H1 (cell line): ENCODE measurements around the gene SDHAF4. TPM values are rescaled to one million over a fixed set of nuclear protein-coding genes. Genes with fewer than 3 reads are reported as not detected.

Experiments
- CTCF ChIA-PET: fragments of 300-600 bp; sonication (Branson Sonifier 250); formaldehyde crosslinking; loops from one replicate; lab custom pipeline; 2021; ENCODE audit not compliant: partially characterized antibody; lab: Charles Lee
- POLR2A ChIA-PET: fragments of 300-600 bp; sonication (Branson Sonifier 250); formaldehyde crosslinking; loops from one replicate; lab custom pipeline; 2021; ENCODE audit warnings: inconsistent platforms; ENCODE audit not compliant: partially characterized antibody; lab: Charles Lee
- DNase-seq, 2 experiments: peaks; one replicate each; pipeline versions ENCODE4 v3.0.0 to v3.0.0-alpha.2; 2010 to 2022; ENCODE audit warnings: low spot score in 2 of 2, low read depth in 1 of 2, mixed read lengths in 1 of 2
- FAIRE-seq: peaks from 2 replicates; lab custom pipeline; 2011; peaks lifted over from hg19 to GRCh38; lab: Jason Lieb, UNC
- H2AFZ ChIP-seq: 2 replicates; pipeline ENCODE4 v1.8.1; 2012; ENCODE audit warnings: low read length, inconsistent platforms
- H2AK5ac ChIP-seq: 2 replicates; pipeline ENCODE4 v1.6.1; 2013; ENCODE audit warnings: low read depth, low read length
- H2BK120ac ChIP-seq: replicated peaks from 2 replicates; pipeline ENCODE3; 2013; ENCODE audit warnings: low read depth, low read length, inconsistent platforms
- H2BK12ac ChIP-seq: 2 replicates; pipeline ENCODE4 v1.6.1; 2013; ENCODE audit warnings: low read depth, low read length
- H2BK15ac ChIP-seq: 2 replicates; pipeline ENCODE4 v1.6.1; 2013; ENCODE audit warnings: low read length
- H2BK20ac ChIP-seq: 2 replicates; pipeline ENCODE4 v1.6.1; 2013; ENCODE audit warnings: low read length
- H2BK5ac ChIP-seq: 2 replicates; pipeline ENCODE4 v1.6.1; 2013; ENCODE audit warnings: low read depth, low read length
- H3K14ac ChIP-seq: 2 replicates; pipeline ENCODE4 v1.6.1; 2013; ENCODE audit warnings: inconsistent platforms; ENCODE audit not compliant: insufficient read length
- H3K18ac ChIP-seq: 2 replicates; pipeline ENCODE4 v1.6.1; 2013; ENCODE audit warnings: low read length; ENCODE audit errors: extremely low read depth
- H3K23ac ChIP-seq: 2 replicates; pipeline ENCODE4 v1.6.1; 2013; ENCODE audit warnings: inconsistent platforms; ENCODE audit not compliant: insufficient read length
- H3K23me2 ChIP-seq: 2 replicates; pipeline ENCODE4 v1.6.1; 2013; ENCODE audit warnings: low read depth, low read length
- H3K27ac ChIP-seq: 2 replicates; pipeline ENCODE4 v1.6.1; 2011; ENCODE audit warnings: low read depth, low read length, inconsistent platforms
- H3K27me3 ChIP-seq, 4 experiments: replicated peaks in 1 of 4; 1 replicate in 1 of 4; 2 replicates in 3 of 4; pipeline versions ENCODE4 v1.6.1 to v1.8.1; 2011 to 2013; ENCODE audit warnings: low read length in 3 of 4, mild to moderate bottlenecking in 3 of 4, inconsistent platforms in 2 of 4, mixed read lengths in 2 of 4, moderate library complexity in 1 of 4; ENCODE audit not compliant: control insufficient read depth in 3 of 4, insufficient read depth in 3 of 4; ENCODE audit errors: extremely low read depth in 1 of 4
- H3K36me3 ChIP-seq, 4 experiments: 2 replicates each; pipeline versions ENCODE4 v1.6.1 to v1.8.1; 2011 to 2013; ENCODE audit warnings: mild to moderate bottlenecking in 4 of 4, low read length in 3 of 4, moderate library complexity in 2 of 4, control low read depth in 1 of 4, inconsistent platforms in 1 of 4; ENCODE audit not compliant: insufficient read depth in 4 of 4, control insufficient read depth in 2 of 4
- H3K4ac ChIP-seq: replicated peaks from 2 replicates; pipeline ENCODE3; 2013; ENCODE audit warnings: low read length, low read depth, mixed read lengths, inconsistent platforms; ENCODE audit not compliant: insufficient read length
- H3K4me1 ChIP-seq, 4 experiments: replicated peaks in 1 of 4; 1 replicate in 1 of 4; 2 replicates in 3 of 4; pipeline versions ENCODE4 v1.6.1 to v1.8.1; 2011 to 2013; ENCODE audit warnings: low read length in 3 of 4, inconsistent platforms in 2 of 4, mixed read lengths in 1 of 4; ENCODE audit not compliant: insufficient read depth in 4 of 4, control insufficient read depth in 3 of 4
- H3K4me2 ChIP-seq, 2 experiments: 2 replicates each; pipeline versions ENCODE4 v1.6.1 to v1.8.1; 2011 to 2013; ENCODE audit warnings: low read depth in 2 of 2, low read length in 2 of 2, control low read depth in 1 of 2, inconsistent platforms in 1 of 2, mild to moderate bottlenecking in 1 of 2; ENCODE audit not compliant: insufficient read depth in 1 of 2
- H3K4me3 ChIP-seq, 4 experiments: fragments of 200-600, 300-600 bp in 1 of 4; sonication (generic), shearing (Covaris generic), sonication (Bioruptor Twin) in 1 of 4; 2 replicates each; pipeline versions ENCODE4 v1.5.1 to v1.8.1; 2011 to 2016; ENCODE audit warnings: low read length in 4 of 4, low read depth in 3 of 4, control low read depth in 2 of 4, inconsistent platforms in 2 of 4, mild to moderate bottlenecking in 2 of 4, mixed read lengths in 1 of 4, moderate library complexity in 1 of 4; ENCODE audit not compliant: insufficient read depth in 2 of 4; ENCODE audit errors: extremely low read depth in 1 of 4
- H3K56ac ChIP-seq: replicated peaks from 2 replicates; pipeline ENCODE3; 2013; ENCODE audit warnings: low read depth, mild to moderate bottlenecking, mixed read lengths, low read length, inconsistent platforms; ENCODE audit not compliant: insufficient read length
- H3K79me1 ChIP-seq: 2 replicates; pipeline ENCODE4 v1.6.1; 2013; ENCODE audit warnings: low read depth, low read length, control low read depth
- H3K79me2 ChIP-seq, 2 experiments: 2 replicates each; pipeline versions ENCODE4 v1.6.1 to v1.8.1; 2012 to 2013; ENCODE audit warnings: low read length in 2 of 2, mild to moderate bottlenecking in 2 of 2, inconsistent platforms in 1 of 2; ENCODE audit not compliant: insufficient read depth in 2 of 2, control insufficient read depth in 1 of 2
- H3K9ac ChIP-seq, 4 experiments: replicated peaks in 1 of 4; 1 replicate in 1 of 4; 2 replicates in 3 of 4; pipeline versions ENCODE4 v1.6.1 to v1.8.1; 2011 to 2013; ENCODE audit warnings: low read depth in 3 of 4, low read length in 3 of 4, control low read depth in 2 of 4, mild to moderate bottlenecking in 2 of 4, moderate library complexity in 2 of 4, inconsistent platforms in 1 of 4; ENCODE audit errors: extremely low read depth in 1 of 4
- H3K9me3 ChIP-seq, 2 experiments: 2 replicates each; pipeline versions ENCODE4 v1.6.1 to v1.8.1; 2012 to 2013; ENCODE audit warnings: mild to moderate bottlenecking in 2 of 2, moderate library complexity in 2 of 2, control low read depth in 1 of 2, inconsistent platforms in 1 of 2, low read depth in 1 of 2, low read length in 1 of 2, mixed read lengths in 1 of 2; ENCODE audit not compliant: insufficient read depth in 2 of 2
- H4K20me1 ChIP-seq, 2 experiments: replicated peaks in 1 of 2; 2 replicates each; pipeline versions ENCODE3 to v1.8.1; 2011 to 2013; ENCODE audit warnings: inconsistent platforms in 2 of 2, low read length in 2 of 2, mild to moderate bottlenecking in 1 of 2; ENCODE audit not compliant: insufficient read depth in 2 of 2, control insufficient read depth in 1 of 2
- H4K5ac ChIP-seq: 2 replicates; pipeline ENCODE4 v1.6.1; 2013; ENCODE audit warnings: low read length, low read depth, mixed read lengths, inconsistent platforms; ENCODE audit not compliant: insufficient read length
- H4K8ac ChIP-seq: 2 replicates; pipeline ENCODE4 v1.8.0; 2013; ENCODE audit warnings: mild to moderate bottlenecking, moderate library complexity, low read length, inconsistent platforms; ENCODE audit not compliant: insufficient read depth; ENCODE audit errors: extremely low read depth
- H4K91ac ChIP-seq: replicated peaks from 2 replicates; pipeline ENCODE3; 2013; ENCODE audit warnings: low read length, mixed read lengths, inconsistent platforms; ENCODE audit not compliant: insufficient read length
- BCL11A ChIP-seq, 2 experiments: IDR thresholded peaks; one replicate each; pipeline ENCODE4 v1.6.1; 2011; ENCODE audit warnings: low read depth in 2 of 2, low read length in 2 of 2, mild to moderate bottlenecking in 2 of 2
- E2F6 ChIP-seq: IDR thresholded peaks from 2 replicates; pipeline ENCODE4 v1.6.1; 2012; ENCODE audit warnings: inconsistent platforms
- HDAC6 ChIP-seq: IDR thresholded peaks from one replicate; pipeline ENCODE4 v1.7.1; 2012; ENCODE audit warnings: low read depth, mild to moderate bottlenecking, inconsistent platforms, low read length, moderate library complexity
- POU5F1 ChIP-seq: IDR thresholded peaks from 2 replicates; pipeline ENCODE4 v1.6.1; 2011; ENCODE audit warnings: low read depth, mild to moderate bottlenecking, low read length, moderate library complexity
- SIN3A ChIP-seq, 2 experiments: IDR thresholded peaks in 1 of 2; conservative IDR thresholded peaks in 1 of 2; 2 replicates each; pipeline ENCODE4 v1.6.1; 2011 to 2012; ENCODE audit warnings: low read length in 2 of 2, improper control_type of control experiment in 1 of 2, low read depth in 1 of 2, mild to moderate bottlenecking in 1 of 2
- TBP ChIP-seq: IDR thresholded peaks from 2 replicates; pipeline ENCODE4 v1.6.1; 2011; ENCODE audit warnings: low read depth, low read length, improper control_type of control experiment
- TCF12 ChIP-seq: IDR thresholded peaks from 2 replicates; pipeline ENCODE4 v1.6.1; 2011; ENCODE audit warnings: low read depth, mild to moderate bottlenecking, low read length
- ZNF274 ChIP-seq: IDR thresholded peaks from 2 replicates; pipeline ENCODE4 v1.7.0; 2012; ENCODE audit warnings: low read length, borderline replicate concordance; ENCODE audit errors: extremely low read depth
- WGBS, 2 experiments: shearing (Covaris generic) in 1 of 2; methylation state at CpG; one replicate each; pipeline versions ENCODE4 v1.1.6 to v1.1.7; 2013 to 2015; ENCODE audit warnings: low lambda C conversion rate in 2 of 2, mixed read lengths in 2 of 2, inconsistent platforms in 1 of 2, low coverage in 1 of 2, missing lambda C conversion rate in 1 of 2; ENCODE audit not compliant: insufficient replicate concordance in 2 of 2, insufficient coverage in 1 of 2, insufficient read length in 1 of 2; ENCODE audit errors: extremely low coverage in 1 of 2, missing lambda C conversion rate in 1 of 2; 5-methylcytosine and 5-hydroxymethylcytosine counted together
- polyA plus RNA-seq, 7 experiments: library from polyadenylated mRNA; depleted of rRNA in 3 of 7; stranded (reverse) in 5 of 7; unstranded in 2 of 7; fragments of >200 nt in 5 of 7; fragments of 200-250 nt in 2 of 7; gene quantifications; 1 replicate in 5 of 7; 2 replicates in 1 of 7; 4 replicates in 1 of 7; pipeline versions ENCODE4 v1.2.1 to v1.2.3, GENCODE V29; 2011 to 2013; ENCODE audit warnings: missing spikeins in 2 of 7, mixed read lengths in 2 of 7
- total RNA-seq: library from RNA; stranded (reverse); fragmentation: NEBNext Ultra II Directional; extraction: Animal tissue kit (Norgen Biotek cat#: 25700); gene quantifications from 2 replicates; pipeline ENCODE4 v1.2.1, GENCODE V29; 2021

SDHAF4 gene
- total and polyA plus RNA-seq, 2 of the 8 experiments (the other 6 are each of a cell fraction or from before 2014, with no cell fraction given): 9.8 to 14.9 TPM

GRCh38 chr6:70530023-70530422, 36.7 kb upstream of the SDHAF4 start:
- Histone ChIP-seq H3K18ac (no peak overlapping the region), H2BK12ac (no peak overlapping the region), H3K23me2 (no peaks in the 10 kb centered on the region), H3K23ac (no peak overlapping the region), H2BK15ac (no peak overlapping the region), H3K9ac (no peak overlapping the region), H3K79me2 (no peaks in the 10 kb centered on the region), H4K8ac (no peak overlapping the region), H2BK5ac (no peak overlapping the region), H3K4ac (no peak overlapping the region), H4K5ac (no peak overlapping the region), H2BK120ac (no peak overlapping the region), H3K27ac (no peak overlapping the region), H4K20me1 (no peaks in the 10 kb centered on the region), H3K56ac (no peak overlapping the region), H3K4me3 (no peak overlapping the region), H3K14ac (no peak overlapping the region), H3K79me1 (no peaks in the 10 kb centered on the region), H2BK20ac (no peak overlapping the region), H2AK5ac (no peak overlapping the region), H3K9me3 (no peaks in the 10 kb centered on the region; a peak in 1 of 4 replicates), H4K91ac (no peak overlapping the region), H3K36me3 (peaks cover 0 to 17% (median under 1%) of the 10 kb centered on the region in 4 experiments; a peak in 3 of 8 replicates), H3K27me3 (no peaks in the 10 kb centered on the region), H3K4me1 (no peaks in the 10 kb centered on the region), H3K4me2 (no peak overlapping the region), H2AFZ (no peak overlapping the region)
- DNase-seq (no peak), FAIRE-seq (no peak)
- no peak for TF ChIP-seq TBP
- no peak for TF ChIP-seq HDAC6
- no peak for TF ChIP-seq POU5F1
- no peak for TF ChIP-seq E2F6
- TF ChIP-seq SIN3A (conservative IDR thresholded peaks at IDR 0.05 in 1 of 2, IDR thresholded peaks at IDR 0.05 in 1 of 2; ENCODE audit: low read depth in 1 of 2, low read length in 2 of 2): no peak
- no peak for TF ChIP-seq BCL11A (IDR thresholded peaks at IDR 0.05; ENCODE audit: low read depth in 2 of 2, low read length in 2 of 2)
- TF ChIP-seq ZNF274: no peak
- no peak for TF ChIP-seq TCF12
- ChIA-PET POLR2A (no interaction called here), CTCF (no interaction called here)
- WGBS, 2 experiments: 96% methylated on average over 2 of the region's 2 CpGs; no CpG with 5 or more reads in 1 of the 2 experiments
